Fibroblast of villous mesenchyme (primary cell): Measurements from ENCODE around the gene RAPGEF6. TPM values are rescaled to one million over a fixed set of nuclear protein-coding genes. Genes with fewer than 3 reads are reported as not detected.
"Not testable (repeated sequence)": the region's sequence is repeated elsewhere in the genome, so short reads cannot be mapped to it uniquely, and the experiment has no call there.

Experiments used
- DNase-seq: peaks from one replicate; pipeline ENCODE4 v3.0.0-alpha.2; 2010; ENCODE audit warnings: low read depth
- H3K4me3 ChIP-seq: 2 replicates; pipeline ENCODE4 v1.5.1; 2011; ENCODE audit warnings: low read depth, mild to moderate bottlenecking, low read length
- total RNA-seq: library from RNA; depleted of rRNA; stranded (reverse); fragments of >200 nt; gene quantifications from 2 replicates; pipeline ENCODE4 v1.2.3, GENCODE V29; 2012
- TF ChIP-seq, protein P1 (sequence below): IDR thresholded peaks from 2 replicates; pipeline ENCODE4 v1.5.1; 2012; ENCODE audit warnings: low read depth, mild to moderate bottlenecking, low read length; ENCODE audit not compliant: insufficient read depth

Gene RAPGEF6
- total RNA-seq, 1 donor, result 21.6 TPM

GRCh38 chr5:131400585-131400984 is 234.4 kb downstream of the RAPGEF6 start:
- DNase-seq, result no peak
- TF ChIP-seq, protein P1, sequence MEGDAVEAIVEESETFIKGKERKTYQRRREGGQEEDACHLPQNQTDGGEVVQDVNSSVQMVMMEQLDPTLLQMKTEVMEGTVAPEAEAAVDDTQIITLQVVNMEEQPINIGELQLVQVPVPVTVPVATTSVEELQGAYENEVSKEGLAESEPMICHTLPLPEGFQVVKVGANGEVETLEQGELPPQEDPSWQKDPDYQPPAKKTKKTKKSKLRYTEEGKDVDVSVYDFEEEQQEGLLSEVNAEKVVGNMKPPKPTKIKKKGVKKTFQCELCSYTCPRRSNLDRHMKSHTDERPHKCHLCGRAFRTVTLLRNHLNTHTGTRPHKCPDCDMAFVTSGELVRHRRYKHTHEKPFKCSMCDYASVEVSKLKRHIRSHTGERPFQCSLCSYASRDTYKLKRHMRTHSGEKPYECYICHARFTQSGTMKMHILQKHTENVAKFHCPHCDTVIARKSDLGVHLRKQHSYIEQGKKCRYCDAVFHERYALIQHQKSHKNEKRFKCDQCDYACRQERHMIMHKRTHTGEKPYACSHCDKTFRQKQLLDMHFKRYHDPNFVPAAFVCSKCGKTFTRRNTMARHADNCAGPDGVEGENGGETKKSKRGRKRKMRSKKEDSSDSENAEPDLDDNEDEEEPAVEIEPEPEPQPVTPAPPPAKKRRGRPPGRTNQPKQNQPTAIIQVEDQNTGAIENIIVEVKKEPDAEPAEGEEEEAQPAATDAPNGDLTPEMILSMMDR, result no peak
- H3K4me3 ChIP-seq, result no peak overlapping the region

- H3K4me3 ChIP-seq, DNase-seq: not testable (repeated sequence)
Measured at GRCh38 chr5:131399007-131399406, 236.0 kb downstream of the RAPGEF6 start.

DNA sequence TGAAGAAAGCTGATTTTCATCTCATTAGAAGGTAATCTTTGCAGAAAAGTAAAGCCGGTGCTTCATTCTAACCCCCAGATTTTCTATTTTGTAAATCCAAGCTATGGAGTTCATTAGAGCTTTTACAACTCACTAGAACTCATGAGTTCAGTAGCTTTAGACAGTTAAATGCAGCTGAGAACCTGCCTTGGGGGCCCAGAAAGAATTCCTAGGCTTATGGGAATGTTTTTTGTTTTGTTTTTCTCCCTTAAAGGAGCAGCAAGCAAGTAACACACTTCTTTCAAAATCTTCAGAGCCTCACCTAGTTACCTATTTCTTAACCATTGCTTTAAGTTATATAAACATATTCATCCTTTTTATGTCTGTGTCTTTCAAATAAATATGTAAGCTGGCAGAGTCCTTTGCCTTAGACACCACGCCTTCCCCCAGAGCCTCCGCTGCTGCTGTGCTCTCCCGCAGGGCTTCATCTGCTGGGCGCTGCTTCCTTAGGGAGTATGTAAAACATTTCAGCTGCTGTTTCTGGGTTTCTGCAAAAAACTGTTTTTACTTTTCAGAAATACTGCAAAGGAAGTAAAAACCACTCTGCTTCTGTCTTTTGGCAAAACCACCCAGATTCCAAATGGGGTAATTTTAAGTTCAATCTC is 238.3 kb downstream of the RAPGEF6 start:
- DNase-seq, result no peak
- no peak overlapping the region for H3K4me3 ChIP-seq
- TF ChIP-seq, protein P1, result no peak

GRCh38 chr5:131396015-131396414 is 239.0 kb downstream of the RAPGEF6 start:
- TF ChIP-seq, protein P1, result no peak
- H3K4me3 ChIP-seq, result no peak overlapping the region
- no peak for DNase-seq

- TF ChIP-seq, protein P1, result no peak
- DNase-seq, result no peak
- H3K4me3 ChIP-seq, result no peak overlapping the region
Measured at GRCh38 chr5:131394128-131394527, 240.9 kb downstream of the RAPGEF6 start.

DNA sequence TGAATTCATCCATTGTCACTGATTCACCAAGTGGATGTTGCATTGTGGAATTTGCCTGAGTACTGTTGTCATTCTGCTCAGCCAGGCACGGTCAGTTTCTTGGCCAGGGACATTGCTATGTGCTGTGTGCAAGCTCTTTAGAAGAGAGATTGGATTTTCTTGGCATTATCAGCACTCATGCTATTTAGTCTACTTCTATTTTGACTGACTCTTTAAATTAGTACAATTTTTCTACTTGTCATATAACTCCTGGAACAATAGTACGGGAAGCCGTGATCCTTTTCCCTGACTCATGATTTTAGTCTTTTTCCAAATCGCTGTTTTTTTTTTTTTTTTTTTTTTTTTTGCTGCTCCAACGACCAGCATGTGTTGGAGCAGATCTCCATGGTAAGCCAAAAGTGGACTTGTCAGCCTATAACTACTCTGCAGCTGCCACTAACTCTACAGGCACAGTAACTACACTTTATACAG is 241.5 kb downstream of the RAPGEF6 start:
- no peak overlapping the region for H3K4me3 ChIP-seq
- TF ChIP-seq, protein P1, result no peak
- DNase-seq, result no peak

DNA sequence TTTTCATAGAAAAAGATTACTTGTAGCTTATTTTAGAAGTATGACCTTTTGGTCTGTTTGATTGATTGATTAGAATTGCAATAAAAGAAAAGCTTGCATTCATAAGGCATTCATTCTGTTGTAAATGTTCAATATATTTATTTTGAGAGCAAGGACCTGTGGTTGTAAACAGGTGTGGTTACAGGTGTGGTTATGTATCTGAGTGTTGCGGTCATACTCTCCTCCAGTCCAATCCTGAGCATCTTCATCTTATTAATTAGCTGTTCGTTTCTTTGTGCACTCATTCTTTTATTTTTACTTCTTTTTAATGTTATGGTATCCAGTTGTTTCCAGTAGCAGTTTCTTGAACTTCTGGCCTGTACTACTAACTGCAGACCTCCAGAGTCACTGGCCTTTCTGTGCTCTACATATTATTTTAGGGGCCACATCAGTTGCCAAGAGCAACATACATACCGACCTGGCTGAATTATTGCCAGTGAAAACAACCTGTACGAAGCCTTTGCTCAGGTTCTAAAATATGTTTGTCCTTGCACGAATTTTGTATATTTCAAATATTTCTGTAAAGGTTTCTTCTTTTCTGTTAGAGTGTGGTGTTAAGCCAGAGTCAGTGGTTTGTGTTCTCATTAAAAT is 242.4 kb downstream of the RAPGEF6 start:
- DNase-seq, result no peak
- H3K4me3 ChIP-seq, result no peak overlapping the region
- TF ChIP-seq, protein P1, result no peak
